ENCODE results near the gene C1orf122. TPM values are rescaled to one million over a fixed set of nuclear protein-coding genes. Genes with fewer than 3 reads are reported as not detected.

Gene C1orf122
- polyA plus RNA-seq, 1 of the 3 experiments (the other 2 are of a cell fraction): 75.3 TPM

DNA sequence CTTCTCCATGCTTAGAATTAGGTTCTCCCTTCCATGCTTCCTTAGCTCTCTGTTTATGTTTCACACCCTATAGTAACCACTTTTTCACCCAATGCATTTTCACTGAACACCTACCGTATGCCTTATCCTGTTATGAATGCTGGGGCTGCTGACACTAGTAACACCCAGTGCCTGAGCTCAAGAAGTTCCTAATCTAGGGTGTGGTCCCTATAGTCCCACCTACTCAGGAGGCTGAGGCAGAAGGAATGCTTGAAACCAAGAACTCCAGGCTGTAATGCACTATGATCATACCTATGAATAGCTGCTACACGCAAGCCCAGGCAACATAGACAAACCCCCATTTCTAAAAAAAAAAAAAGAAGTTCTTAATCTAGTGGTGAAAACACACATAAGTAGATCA is 48.1 kb upstream of the C1orf122 start:
- H4K20me1 ChIP-seq (ENCODE audit: insufficient read depth): 0 out of 2 replicates have a peak, but pooled peaks cover 3% of the 10 kb centered on the region
- 28% methylated on average over 2 of the region's 2 CpGs for WGBS (ENCODE audit: low lambda C conversion rate)
- H3K4me1 ChIP-seq (ENCODE audit: control insufficient read depth in 1 of 2, insufficient read depth in 2 of 2, low read depth in 1 of 2, low read length in 1 of 2): peaks cover 0 to 2% of the 10 kb centered on the region in 2 experiments; a peak in 1 of 4 replicates
- H3F3A ChIP-seq (replicated peaks; ENCODE audit: insufficient read depth): no peaks in the 10 kb centered on the region
- no peak for DNase-seq
- no peak overlapping the region for H3K9ac ChIP-seq
- H3K79me2 ChIP-seq (ENCODE audit: insufficient read depth): no peaks in the 10 kb centered on the region
- no peaks in the 10 kb centered on the region for H3K9me3 ChIP-seq
- peaks cover 19% of the 10 kb centered on the region for H3K27me3 ChIP-seq (ENCODE audit: insufficient read depth)
- no peak overlapping the region for H3K27ac ChIP-seq (ENCODE audit: low read depth in 2 of 2, low read length in 1 of 2)
- TF ChIP-seq, protein P1, sequence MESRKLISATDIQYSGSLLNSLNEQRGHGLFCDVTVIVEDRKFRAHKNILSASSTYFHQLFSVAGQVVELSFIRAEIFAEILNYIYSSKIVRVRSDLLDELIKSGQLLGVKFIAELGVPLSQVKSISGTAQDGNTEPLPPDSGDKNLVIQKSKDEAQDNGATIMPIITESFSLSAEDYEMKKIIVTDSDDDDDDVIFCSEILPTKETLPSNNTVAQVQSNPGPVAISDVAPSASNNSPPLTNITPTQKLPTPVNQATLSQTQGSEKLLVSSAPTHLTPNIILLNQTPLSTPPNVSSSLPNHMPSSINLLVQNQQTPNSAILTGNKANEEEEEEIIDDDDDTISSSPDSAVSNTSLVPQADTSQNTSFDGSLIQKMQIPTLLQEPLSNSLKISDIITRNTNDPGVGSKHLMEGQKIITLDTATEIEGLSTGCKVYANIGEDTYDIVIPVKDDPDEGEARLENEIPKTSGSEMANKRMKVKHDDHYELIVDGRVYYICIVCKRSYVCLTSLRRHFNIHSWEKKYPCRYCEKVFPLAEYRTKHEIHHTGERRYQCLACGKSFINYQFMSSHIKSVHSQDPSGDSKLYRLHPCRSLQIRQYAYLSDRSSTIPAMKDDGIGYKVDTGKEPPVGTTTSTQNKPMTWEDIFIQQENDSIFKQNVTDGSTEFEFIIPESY (IDR thresholded peaks at IDR 0.05; ENCODE audit: borderline replicate concordance, low read depth): no peak
- TF ChIP-seq, protein P2, sequence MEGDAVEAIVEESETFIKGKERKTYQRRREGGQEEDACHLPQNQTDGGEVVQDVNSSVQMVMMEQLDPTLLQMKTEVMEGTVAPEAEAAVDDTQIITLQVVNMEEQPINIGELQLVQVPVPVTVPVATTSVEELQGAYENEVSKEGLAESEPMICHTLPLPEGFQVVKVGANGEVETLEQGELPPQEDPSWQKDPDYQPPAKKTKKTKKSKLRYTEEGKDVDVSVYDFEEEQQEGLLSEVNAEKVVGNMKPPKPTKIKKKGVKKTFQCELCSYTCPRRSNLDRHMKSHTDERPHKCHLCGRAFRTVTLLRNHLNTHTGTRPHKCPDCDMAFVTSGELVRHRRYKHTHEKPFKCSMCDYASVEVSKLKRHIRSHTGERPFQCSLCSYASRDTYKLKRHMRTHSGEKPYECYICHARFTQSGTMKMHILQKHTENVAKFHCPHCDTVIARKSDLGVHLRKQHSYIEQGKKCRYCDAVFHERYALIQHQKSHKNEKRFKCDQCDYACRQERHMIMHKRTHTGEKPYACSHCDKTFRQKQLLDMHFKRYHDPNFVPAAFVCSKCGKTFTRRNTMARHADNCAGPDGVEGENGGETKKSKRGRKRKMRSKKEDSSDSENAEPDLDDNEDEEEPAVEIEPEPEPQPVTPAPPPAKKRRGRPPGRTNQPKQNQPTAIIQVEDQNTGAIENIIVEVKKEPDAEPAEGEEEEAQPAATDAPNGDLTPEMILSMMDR (IDR thresholded peaks at IDR 0.05): no peak
- TF ChIP-seq GATA2 (CRISPR knock-in tag; IDR thresholded peaks at IDR 0.05): no peak
- TF ChIP-seq RCOR1 (IDR thresholded peaks at IDR 0.05; ENCODE audit: low read length): no peak
- ChIA-PET CTCF (interaction anchor here (1.4 kb wide), 1 partner anchor 12 kb away, joined by 5 read pairs; no protein-coding TSS in a partner anchor), POLR2A (no interaction called here)
- H3K36me3 ChIP-seq (replicated peaks in 1 of 2; ENCODE audit: control insufficient read depth in 1 of 2, insufficient read depth in 2 of 2, low read length in 1 of 2): no peaks in the 10 kb centered on the region
- no peak overlapping the region for H3K4me2 ChIP-seq
- no peak overlapping the region for H3K4me3 ChIP-seq (ENCODE audit: low read depth in 2 of 2, low read length in 1 of 2)
- H3K9me2 ChIP-seq: no peaks in the 10 kb centered on the region
- H2AFZ ChIP-seq (ENCODE audit: low read depth): no peak overlapping the region

DNA sequence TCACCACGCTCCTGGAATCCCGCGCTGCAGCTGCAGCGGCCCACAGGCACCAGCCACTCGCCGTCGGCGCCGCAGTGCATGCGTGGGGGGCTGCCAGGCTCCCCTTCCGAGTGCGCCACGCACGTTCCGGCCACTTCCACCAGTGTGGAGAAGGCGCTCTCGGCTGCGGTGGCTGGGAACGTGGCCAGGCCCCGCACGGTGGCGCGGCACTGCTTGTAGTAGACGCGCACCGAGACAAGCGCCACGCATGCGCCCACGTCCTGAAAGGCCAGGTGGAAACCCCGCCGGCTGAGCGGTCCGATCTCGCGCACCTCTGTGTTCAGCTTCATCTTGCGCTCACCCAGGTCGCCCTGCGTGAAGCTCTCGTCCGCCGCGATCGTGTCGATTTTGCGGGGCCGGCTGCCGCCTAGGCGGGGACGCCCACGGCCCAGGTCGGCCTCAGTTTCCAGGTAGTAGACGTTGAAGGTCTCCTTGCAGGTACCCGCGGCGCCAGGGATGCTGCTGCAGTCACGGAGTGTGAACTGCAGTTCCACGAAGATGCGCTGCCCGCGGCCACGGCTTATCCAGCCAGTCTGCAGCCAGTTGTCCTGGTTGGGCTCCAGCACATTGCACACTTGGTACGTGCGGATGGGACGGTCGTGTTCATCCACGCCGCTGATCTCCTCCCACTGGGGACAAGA is 46.0 kb upstream of the C1orf122 start:
- 0 out of 2 replicates have a peak, but pooled peaks cover 3% of the 10 kb centered on the region for H4K20me1 ChIP-seq (ENCODE audit: insufficient read depth)
- H2AFZ ChIP-seq (ENCODE audit: low read depth): no peak overlapping the region
- H3K79me2 ChIP-seq (ENCODE audit: insufficient read depth): no peaks in the 10 kb centered on the region
- no peak for DNase-seq
- ChIA-PET CTCF (no interaction called here), POLR2A (no interaction called here)
- no peaks in the 10 kb centered on the region for H3K36me3 ChIP-seq (replicated peaks in 1 of 2; ENCODE audit: control insufficient read depth in 1 of 2, insufficient read depth in 2 of 2, low read length in 1 of 2)
- H3K27me3 ChIP-seq (ENCODE audit: insufficient read depth): peaks cover 32% of the 10 kb centered on the region
- no peak overlapping the region for H3K27ac ChIP-seq (ENCODE audit: low read depth in 2 of 2, low read length in 1 of 2)
- H3K4me2 ChIP-seq: no peak overlapping the region
- no peaks in the 10 kb centered on the region for H3K9me2 ChIP-seq
- no peak overlapping the region for H3K4me3 ChIP-seq (ENCODE audit: low read depth in 2 of 2, low read length in 1 of 2)
- TF ChIP-seq, protein P3, sequence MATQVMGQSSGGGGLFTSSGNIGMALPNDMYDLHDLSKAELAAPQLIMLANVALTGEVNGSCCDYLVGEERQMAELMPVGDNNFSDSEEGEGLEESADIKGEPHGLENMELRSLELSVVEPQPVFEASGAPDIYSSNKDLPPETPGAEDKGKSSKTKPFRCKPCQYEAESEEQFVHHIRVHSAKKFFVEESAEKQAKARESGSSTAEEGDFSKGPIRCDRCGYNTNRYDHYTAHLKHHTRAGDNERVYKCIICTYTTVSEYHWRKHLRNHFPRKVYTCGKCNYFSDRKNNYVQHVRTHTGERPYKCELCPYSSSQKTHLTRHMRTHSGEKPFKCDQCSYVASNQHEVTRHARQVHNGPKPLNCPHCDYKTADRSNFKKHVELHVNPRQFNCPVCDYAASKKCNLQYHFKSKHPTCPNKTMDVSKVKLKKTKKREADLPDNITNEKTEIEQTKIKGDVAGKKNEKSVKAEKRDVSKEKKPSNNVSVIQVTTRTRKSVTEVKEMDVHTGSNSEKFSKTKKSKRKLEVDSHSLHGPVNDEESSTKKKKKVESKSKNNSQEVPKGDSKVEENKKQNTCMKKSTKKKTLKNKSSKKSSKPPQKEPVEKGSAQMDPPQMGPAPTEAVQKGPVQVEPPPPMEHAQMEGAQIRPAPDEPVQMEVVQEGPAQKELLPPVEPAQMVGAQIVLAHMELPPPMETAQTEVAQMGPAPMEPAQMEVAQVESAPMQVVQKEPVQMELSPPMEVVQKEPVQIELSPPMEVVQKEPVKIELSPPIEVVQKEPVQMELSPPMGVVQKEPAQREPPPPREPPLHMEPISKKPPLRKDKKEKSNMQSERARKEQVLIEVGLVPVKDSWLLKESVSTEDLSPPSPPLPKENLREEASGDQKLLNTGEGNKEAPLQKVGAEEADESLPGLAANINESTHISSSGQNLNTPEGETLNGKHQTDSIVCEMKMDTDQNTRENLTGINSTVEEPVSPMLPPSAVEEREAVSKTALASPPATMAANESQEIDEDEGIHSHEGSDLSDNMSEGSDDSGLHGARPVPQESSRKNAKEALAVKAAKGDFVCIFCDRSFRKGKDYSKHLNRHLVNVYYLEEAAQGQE (IDR thresholded peaks at IDR 0.05; ENCODE audit: low read depth, low read length): no peak
- TF ChIP-seq SMC3 (IDR thresholded peaks at IDR 0.05; ENCODE audit: low read depth, low read length) (no peak), TCF12 (IDR thresholded peaks at IDR 0.05) (no peak), TEAD4 (IDR thresholded peaks at IDR 0.05; ENCODE audit: borderline replicate concordance, insufficient read depth) (no peak), FOXM1 (IDR thresholded peaks at IDR 0.05; ENCODE audit: low read depth) (no peak), ELF1 (IDR thresholded peaks at IDR 0.05) (no peak), SIN3A (IDR thresholded peaks at IDR 0.05; ENCODE audit: borderline replicate concordance, low read depth, low read length) (no peak), POLR2AphosphoS5 (IDR thresholded peaks at IDR 0.05; ENCODE audit: low read depth, low read length) (no peak)
- TF ChIP-seq, protein P2 (IDR thresholded peaks at IDR 0.05): no peak
- TF ChIP-seq, protein P1 (IDR thresholded peaks at IDR 0.05; ENCODE audit: borderline replicate concordance, low read depth): no peak
- WGBS (ENCODE audit: low lambda C conversion rate): 82% methylated on average over 50 of the region's 68 CpGs
- no peaks in the 10 kb centered on the region for H3F3A ChIP-seq (replicated peaks; ENCODE audit: insufficient read depth)
- H3K9me3 ChIP-seq: no peaks in the 10 kb centered on the region
- H3K4me1 ChIP-seq (ENCODE audit: control insufficient read depth in 1 of 2, insufficient read depth in 2 of 2, low read depth in 1 of 2, low read length in 1 of 2): peaks cover 0 to 12% of the 10 kb centered on the region in 2 experiments; a peak in 1 of 4 replicates
- no peak overlapping the region for H3K9ac ChIP-seq
